Fibroblast of peridontal ligament (primary cell): ENCODE data around the gene SPCS2.

Source experiments
- DNase-seq: peaks from one replicate; pipeline ENCODE4 v3.0.0-alpha.2; 2010; ENCODE audit errors: extremely low read depth

Gene SPCS2

GRCh38 chr11:74948898-74949752 lies at the start of gene SPCS2, which contains the start of gene XRRA1:
SPCS2 (plus strand) TSS chr11:74949266; CDS start chr11:74949286, 20 bp downstream.
XRRA1 (minus strand) TSS chr11:74949091; CDS start chr11:74940878, 8,213 bp downstream.
- DNase-seq = peak; percentile 97

DNA sequence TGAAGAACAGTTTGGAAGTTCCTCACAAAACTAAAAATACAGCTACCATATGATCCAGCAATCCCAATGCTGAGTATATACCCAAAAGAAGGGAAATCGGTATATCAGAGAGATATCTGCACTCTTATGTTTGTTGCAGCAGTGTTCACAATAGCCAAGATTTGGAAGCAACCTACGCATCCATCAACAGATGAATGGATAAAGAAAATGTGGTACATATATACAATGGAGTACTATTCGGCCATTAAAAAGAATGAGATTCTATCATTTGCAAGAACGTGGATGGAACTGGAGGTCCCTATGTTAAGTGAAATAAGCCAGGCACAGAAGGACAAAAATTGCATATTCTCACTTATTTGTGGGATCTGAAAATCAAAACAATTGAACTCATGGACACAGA lies 46.7 kb upstream of the SPCS2 start:
- no peak for DNase-seq

DNA sequence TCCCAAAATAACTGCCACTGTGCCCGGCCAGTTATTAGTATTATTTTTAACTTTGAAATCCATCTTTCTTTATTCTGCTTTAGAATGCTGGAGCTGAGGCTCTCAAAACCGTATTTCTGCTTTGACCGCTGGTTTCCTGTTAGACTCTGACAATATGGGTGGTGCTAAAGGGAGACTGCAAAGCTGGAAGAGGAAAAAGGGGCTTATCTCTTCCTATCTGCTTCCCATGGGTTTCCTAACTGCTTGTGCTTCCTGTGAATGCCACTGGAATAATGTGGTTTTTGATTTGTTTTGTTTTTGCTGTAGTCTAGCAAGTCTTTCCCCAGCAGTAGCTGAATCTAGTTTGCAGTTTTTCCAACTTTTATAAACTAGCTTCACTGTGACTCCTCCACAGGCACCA lies 43.7 kb upstream of the SPCS2 start:
- no peak for DNase-seq

GRCh38 chr11:74909385-74909784 lies 39.7 kb upstream of the SPCS2 start:
- DNase-seq = no peak

DNA sequence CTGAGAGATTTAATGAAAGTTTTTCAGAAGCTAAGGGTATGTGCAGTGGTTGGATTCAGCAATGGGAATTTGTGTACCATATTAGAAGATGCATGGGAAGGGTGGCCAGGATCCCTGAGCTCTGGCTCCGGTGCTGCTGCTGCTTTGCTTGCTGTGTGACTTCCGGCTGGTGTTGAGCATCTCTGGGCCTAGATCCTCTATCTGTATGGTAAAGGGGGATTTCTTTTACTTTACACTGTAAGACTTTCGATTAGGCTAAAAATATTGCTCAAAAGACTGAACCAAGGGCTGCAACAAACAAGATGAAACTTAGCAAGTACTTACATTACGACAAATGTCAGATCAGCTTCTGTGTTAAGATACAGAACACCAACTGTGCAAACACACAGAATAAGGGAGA lies 39.3 kb upstream of the SPCS2 start:
- no peak for DNase-seq

- DNase-seq = peak; percentile 58
Measured at GRCh38 chr11:74923125-74923524, 25.9 kb upstream of the SPCS2 start.

DNA sequence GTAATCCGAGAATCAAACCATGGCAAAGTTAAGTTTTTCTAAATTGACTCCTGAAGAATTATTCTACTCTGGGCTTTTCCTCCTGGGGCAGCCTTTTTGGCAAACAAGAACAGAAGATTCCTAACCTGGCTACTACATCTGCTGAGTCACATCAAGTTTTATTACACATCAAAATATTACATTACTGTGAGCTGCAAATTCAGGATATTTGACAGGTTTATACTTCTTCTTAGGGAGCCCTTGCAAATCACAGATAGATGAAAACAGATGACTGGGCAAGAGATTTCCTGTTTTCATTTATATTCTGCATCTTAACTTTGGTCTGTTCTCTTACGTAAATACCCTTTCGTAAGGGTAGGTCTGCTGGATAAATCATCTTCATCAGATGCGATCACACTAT lies 23.8 kb upstream of the SPCS2 start:
- peak; percentile 60 for DNase-seq

DNA sequence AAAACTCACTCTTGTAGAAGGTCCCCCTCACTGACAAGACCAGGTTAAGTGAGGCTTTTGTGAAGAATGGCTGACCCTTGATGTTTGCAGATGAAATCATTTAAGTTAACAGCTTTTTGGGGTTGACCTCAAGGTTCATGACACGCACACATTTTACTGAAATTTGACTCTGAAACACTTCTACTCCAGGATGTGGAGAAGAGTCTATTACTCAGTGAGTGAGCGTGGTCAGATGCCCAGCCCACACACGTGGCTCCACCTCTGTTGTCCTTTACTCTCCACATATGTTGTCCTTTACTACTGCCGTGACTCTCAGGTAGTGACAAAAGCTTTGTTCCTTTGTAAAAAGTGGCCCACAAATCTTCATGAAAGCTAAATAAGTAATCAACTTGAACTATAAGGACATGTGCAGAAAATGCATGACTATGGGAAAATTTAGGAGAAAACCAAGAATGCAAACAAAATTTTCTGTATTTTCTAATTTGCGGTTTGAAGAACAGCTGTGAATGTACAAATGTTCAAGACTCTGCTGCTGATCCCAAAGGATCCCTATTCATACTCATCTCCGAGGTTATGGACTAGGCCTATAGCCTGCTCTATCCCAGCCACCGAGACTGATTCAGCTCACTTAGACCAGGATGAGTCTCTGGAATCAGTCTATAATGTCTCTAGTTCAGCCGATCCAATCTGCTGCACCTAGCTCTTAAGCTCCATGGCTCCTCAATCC lies 22.6 kb upstream of the SPCS2 start:
- DNase-seq = peak; percentile 57

DNA sequence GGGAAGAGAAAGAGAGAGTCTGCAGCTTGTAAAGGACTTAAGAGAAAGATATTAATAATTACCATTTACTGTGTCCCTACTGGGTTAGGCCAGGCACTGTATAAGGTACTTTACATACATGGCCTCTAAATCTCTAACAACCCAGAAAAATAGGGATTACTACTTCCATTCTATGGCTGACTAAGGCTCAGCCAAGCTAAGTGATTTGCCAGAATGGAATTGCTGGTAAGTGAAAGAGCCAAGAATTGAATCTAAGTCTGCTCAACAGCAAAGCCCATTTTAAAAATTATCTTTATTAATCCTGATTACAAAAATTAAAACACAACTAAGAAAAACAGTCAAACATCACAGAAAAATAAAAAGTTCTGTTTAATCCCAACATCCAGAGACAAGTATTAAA lies 21.6 kb upstream of the SPCS2 start:
- DNase-seq = peak; percentile 53

DNA sequence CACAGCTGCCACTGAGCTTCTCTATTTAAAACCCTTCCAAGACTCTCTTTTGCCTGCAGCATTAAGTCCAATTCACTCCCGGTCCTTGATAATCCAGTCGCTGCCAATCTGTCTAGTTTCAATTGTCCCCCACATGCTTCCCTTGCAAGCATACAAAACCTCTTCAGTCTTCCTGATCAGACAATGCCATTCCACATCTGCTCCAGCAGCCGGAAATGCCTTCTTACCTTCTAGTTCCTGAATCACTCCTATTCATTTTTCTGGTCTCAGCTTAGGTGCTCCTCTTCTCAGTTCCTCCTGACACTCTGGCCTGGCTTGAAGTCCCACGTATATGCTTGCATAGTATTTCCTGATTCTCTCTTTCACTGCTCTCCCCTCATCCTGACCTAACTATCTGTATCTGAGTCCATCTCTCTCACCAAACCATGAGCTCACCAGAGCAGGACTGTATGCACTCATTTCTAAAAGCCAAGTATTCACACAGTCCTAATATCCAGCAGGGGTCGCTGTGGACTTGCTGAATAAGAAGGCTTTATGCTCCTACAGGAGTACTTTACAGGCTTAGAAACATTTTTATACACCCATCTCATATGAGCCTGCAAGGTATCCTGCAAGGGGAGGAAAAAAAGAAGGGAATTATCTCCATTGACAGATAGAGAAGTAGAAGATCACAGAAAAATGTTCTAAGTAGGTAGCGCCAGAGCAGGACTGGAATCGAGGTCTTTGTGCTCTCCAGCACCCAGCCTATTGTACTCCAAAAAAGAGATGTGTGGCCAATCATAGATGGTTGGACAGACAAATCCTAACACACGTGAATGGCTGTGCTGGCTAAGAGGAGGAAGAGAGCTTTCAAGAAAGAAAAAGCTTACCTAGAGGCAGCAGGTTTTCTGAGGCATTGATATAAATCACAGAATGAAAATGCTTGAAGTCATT lies 19.4 kb upstream of the SPCS2 start:
- DNase-seq = peak; percentile 96

DNA sequence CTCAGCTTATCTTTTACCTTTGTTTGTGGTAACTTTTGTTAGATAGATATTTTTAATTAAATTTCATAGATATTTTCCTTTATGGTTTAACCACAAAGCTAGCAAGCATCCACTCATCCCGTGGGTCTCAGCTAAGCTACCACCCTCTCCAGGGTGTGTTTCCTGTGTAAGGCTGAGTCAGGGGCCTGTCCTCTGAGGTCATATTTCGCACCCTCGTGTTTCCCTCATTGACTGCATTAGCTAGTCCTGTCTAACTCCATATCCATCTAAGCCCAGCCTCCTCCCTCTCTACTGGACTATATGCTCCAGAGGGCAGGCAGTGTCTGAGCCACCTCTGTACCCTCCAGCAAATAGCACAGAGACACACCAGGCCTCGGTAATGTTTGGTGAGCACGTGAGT lies 16.9 kb upstream of the SPCS2 start:
- peak; percentile 33 for DNase-seq

DNA sequence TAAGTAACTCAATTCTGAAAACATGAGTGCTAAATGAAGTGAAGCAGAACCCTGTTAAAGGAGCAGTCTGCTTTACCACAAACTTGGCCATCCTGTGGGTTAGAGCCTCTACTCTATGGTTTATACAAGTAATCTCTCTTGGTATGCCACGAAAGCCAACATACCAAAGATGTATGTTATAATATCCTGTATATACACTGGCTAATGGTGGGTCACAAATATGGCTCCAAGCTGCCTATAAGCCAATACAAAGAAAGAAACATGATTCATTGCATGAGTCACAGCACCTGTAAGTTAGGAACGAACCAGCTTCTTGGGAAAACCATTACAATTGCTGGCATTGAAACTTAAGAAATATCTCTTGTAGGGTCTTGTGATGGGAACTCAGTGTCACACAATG lies 16.3 kb upstream of the SPCS2 start:
- DNase-seq = peak; percentile 42

DNA sequence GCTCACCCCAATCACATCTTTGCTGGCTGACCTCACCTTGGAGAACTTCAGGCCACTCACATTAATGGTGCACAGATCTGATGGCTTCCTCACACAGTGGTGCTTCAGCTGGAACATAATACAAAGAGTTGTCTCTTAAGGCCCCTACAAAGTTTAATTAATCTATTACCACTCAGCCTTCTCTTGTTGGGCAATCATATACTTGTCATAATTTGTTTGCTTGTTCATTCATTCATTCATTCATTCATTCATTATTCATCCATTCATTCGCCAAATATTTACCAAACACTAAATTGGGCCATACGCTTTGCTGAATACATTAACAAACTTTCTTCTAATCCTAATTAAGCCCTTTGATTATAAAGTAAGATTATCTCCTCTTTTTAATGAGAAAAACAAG lies 15.3 kb upstream of the SPCS2 start:
- no peak for DNase-seq

DNA sequence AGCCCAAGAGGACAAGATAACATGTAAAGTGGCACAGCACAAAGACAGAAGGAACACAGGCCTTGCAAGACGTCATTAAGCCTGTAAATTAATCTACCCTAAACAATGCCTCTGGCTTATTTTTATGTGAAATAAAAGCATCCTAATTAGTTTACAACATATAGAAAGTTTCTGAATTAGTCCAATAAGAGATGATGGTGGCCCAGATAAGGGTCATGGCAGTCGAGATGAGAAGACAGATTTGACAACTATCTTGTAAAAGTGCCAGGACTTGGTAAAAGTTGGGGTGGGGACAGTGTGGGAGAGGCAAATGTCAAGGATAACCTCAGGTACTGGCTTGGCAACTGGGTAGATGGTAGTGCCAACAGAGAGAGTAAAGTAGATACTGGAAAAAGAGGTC lies 13.8 kb upstream of the SPCS2 start:
- no peak for DNase-seq

DNA sequence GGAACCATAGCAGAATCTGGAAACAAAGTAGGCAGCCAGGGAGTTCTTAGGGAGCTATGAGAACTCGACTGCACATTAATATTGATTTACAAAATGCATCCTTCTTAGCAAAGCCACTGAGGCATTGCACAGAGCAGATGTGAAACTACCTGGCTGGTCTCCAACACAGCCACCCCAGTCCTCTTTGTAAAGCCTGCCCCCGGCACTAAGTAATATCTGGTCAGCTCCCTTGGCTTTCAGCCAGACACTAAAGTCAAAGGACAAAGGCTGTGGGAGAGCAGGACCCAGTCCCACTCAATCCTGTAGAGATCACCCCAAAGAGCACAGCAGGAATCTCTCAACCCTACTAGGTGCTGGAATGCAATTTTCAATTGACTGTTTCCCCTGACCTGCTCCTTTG lies 13.0 kb upstream of the SPCS2 start:
- no peak for DNase-seq

GRCh38 chr11:74936976-74937375 lies 12.1 kb upstream of the SPCS2 start:
- no peak for DNase-seq

DNA sequence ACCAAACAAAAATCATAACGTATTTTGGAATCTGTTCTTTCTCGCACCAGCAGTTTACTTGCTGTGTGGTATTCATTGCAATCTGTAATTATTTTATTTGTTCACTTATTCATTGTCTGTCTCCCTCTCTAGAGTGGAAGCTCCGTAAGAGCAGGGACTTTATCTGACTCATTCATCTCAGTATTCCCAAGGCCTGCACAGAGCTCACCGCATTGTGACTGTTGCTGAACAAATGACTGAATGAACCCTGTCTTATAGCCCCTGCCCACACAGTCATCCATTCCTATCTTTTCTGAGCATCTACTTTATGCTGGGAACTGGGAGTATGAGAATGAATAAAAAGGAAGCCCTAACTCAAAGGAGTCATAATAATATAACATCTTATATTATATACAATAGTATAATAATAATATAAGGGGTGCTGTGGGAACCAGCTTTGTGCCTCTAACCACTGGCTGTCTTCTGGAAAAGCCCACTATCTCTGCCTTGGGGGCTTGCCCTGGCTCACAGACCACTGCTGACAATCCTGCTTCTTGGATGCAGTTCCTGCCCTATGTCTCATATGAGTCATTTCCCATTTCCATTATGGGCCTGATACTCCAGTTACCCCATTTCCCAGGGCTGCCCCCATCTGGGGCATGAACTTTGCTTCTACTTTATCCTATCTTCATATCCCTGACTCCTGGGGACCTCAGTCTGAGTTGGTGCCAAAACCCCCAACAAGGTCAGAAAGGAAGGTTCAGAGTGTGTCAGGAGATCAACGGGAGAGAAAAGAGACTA lies 11.2 kb upstream of the SPCS2 start:
- DNase-seq = no peak

- no peak for DNase-seq
Measured at GRCh38 chr11:74941492-74941891, 7.6 kb upstream of the SPCS2 start.

DNA sequence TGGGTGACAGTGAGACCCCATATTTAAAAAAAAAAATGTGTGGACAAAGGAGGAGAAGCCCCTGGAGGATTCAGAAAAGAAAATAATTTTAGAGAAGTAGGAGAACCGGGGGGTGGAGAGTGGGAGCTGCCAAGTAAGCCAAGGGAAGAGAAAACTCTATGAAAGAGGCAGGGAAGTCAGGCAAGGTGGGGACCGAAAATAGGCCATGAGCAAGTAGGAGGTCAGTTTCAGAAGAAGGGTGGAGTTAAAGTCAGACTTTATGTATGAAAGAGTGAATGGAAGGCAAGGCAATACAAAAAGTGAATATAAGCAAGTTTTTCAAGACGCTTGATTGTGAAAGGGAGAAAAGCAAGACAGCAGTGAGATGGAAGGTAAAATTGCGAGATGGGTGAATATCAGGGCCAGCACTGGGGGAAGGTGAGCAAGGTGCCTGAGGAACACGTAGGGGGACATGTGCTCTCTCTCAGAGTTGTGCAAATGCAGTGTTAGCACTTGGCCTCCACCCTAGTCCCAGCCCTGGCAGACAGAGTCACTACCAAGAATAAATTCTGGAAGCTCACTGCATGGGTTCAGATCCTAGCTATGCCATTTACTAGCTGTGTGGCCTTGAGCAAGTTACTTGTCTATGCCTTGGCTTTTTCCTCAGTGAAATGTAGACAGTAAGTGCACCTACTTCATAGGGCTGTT lies 6.8 kb upstream of the SPCS2 start:
- DNase-seq = no peak

DNA sequence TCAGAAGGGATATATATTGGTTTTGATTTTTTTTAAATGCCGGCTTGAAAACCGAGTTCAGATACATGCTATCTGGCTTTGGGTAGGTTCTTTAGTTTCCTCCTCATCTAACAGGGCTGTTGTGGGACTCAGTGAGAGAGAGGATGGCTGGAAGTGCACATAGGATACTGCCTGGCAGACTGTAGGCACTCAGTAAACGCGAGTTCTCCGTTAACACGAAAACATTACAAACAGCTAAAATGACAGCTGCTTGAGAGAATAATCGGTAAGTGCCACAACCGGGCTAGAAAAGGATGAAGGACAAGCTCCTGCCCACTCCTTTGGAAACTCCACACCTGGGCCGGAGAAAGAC lies 544 bp upstream of the SPCS2 start:
- peak; percentile 40 for DNase-seq

- no peak for DNase-seq
Measured at GRCh38 chr11:74949753-74950137, 679 bp downstream of the SPCS2 start.
